Activated T-helper 1 cell treated with Interleukin-2 at 50 U/mL for 16 hours (primary cell): ENCODE measurements around the gene MECP2.
"Not testable (repeated sequence)": the region's sequence is repeated elsewhere in the genome, so short reads cannot be mapped to it uniquely, and the experiment has no call there.

Experiments
- DNase-seq: peaks from one replicate; pipeline ENCODE4 v3.0.0-alpha.2; 2020; ENCODE audit warnings: low read depth

MECP2 gene

GRCh38 chrX:153991013-153991580 lies 106.4 kb downstream of the MECP2 start:
- DNase-seq = no peak

- no peak for DNase-seq
Observed at GRCh38 chrX:153989973-153990655, 107.4 kb downstream of the MECP2 start.

DNA sequence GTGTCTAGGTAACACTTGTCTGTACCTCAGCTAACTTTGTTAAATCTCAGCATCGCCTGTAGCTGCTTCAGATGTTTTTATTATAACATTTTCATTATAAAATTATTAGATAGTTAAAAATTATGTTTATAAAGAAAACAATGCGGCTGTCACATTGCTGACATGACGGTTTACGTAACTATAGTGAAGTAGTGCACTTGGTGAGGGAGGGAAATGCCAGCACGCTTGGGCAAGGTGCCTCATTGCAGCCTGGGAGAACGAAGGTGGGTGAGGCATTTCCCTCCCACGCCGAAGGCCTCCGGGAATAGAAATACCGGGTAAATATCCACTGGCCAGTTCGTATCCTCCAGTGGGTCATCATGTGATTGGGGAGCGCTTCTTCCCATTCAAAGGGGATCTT lies 109.0 kb downstream of the MECP2 start:
- no peak for DNase-seq

- no peak for DNase-seq
Observed at GRCh38 chrX:153984351-153985178, 113.0 kb downstream of the MECP2 start.

- no peak for DNase-seq
Observed at GRCh38 chrX:153983321-153983801, 114.2 kb downstream of the MECP2 start.

- no peak for DNase-seq
Observed at GRCh38 chrX:153981771-153982533, 115.6 kb downstream of the MECP2 start.

DNA sequence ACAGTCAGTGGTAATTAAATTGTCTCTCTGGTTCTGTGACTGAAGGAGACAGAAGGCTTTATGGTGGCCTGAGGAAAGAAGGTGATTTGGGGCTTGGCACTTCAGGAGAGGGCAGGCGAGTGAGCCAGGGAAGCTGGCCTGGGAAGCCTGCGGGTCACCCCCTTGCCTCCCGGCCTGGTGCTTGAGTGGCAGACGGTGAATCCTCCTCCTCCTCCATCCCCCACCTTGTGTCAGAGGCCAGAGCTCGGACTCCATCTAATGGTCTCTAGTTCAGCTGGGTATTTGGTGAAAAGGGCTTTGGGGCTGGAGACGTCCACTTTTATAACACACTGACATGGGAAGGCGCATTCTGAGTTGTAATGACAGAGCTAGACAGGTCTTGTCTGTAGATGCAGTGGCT lies 116.3 kb downstream of the MECP2 start:
- DNase-seq = no peak

GRCh38 chrX:153980394-153980793 lies 117.1 kb downstream of the MECP2 start:
- not testable (repeated sequence) for DNase-seq

- no peak for DNase-seq
Observed at GRCh38 chrX:153974726-153975286, 122.7 kb downstream of the MECP2 start.

- DNase-seq = no peak
Observed at GRCh38 chrX:153974003-153974725, 123.4 kb downstream of the MECP2 start.

- DNase-seq = no peak
Observed at GRCh38 chrX:153973127-153974002, 124.2 kb downstream of the MECP2 start.

- peak; percentile 82 for DNase-seq
Observed at GRCh38 chrX:153972368-153973126, 125.0 kb downstream of the MECP2 start, which contains the start of gene TMEM187. Gene TMEM187 (plus strand): TSS chrX:153972754. CDS start chrX:153982063, 9,309 bp downstream.
